ENCODE data around the gene P3H1. TPM values are rescaled to one million over a fixed set of nuclear protein-coding genes. Genes with fewer than 3 reads are reported as not detected.

The P3H1 gene
- total and polyA plus RNA-seq, 4 donors, result 31.0 to 49.0 (median 35.0) TPM

DNA sequence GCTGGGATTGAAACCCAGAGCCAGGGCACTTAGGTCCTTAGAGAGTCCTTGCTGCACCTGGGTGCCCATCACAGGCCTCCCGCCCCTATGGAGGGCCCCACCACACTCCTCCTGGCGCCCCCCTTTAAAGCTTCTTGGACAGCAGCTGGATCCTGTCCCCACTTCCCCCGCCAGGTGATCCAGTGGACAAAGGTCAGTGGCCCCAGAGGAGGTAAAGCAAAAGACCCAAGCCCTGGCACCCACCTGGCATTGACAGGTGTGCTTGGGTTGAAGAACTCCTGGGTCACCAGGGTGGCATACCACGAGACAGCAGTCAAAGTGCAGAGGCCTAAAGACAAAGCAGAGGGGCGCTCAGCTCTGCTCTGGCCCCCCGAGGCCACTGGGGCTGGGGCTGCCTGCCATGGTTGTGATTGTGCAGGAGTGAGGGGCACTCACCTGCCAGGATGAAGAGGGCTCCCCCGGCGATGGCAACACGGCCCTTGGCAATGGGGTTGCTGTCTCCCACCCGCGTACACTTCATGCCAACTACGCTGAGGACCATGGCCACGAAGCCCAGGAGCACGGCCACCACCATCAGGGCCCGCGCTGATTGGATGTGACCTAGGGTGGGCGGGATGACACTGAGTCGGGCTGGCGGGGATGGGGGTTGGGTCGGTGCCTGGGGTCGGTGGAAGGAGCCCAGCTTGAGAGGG, 28.7 kb downstream of the P3H1 start:
- Histone ChIP-seq H3K36me3 (ENCODE audit: control insufficient read depth in 4 of 4, insufficient read depth in 4 of 4, low read length in 4 of 4) (no peaks in the 10 kb centered on the region), H3K4me3 (no peak overlapping the region), H3K9ac (ENCODE audit: insufficient read depth in 1 of 2, low read length in 2 of 2) (no peak overlapping the region), H3K27me3 (ENCODE audit: control insufficient read depth in 3 of 3, insufficient read depth in 3 of 3, low read length in 2 of 3) (no peaks in the 10 kb centered on the region), H3K4me1 (ENCODE audit: control insufficient read depth in 5 of 5, insufficient read depth in 5 of 5, low read length in 5 of 5) (peaks cover 0 to 28% (median 0%) of the 10 kb centered on the region in 5 donors), H3K27ac (ENCODE audit: low read depth in 1 of 2, low read length in 1 of 2) (no peak overlapping the region), H3K9me3 (ENCODE audit: control insufficient read depth in 4 of 4, insufficient read depth in 3 of 4, low read length in 3 of 4) (no peaks in the 10 kb centered on the region)
- TF ChIP-seq, protein P1, sequence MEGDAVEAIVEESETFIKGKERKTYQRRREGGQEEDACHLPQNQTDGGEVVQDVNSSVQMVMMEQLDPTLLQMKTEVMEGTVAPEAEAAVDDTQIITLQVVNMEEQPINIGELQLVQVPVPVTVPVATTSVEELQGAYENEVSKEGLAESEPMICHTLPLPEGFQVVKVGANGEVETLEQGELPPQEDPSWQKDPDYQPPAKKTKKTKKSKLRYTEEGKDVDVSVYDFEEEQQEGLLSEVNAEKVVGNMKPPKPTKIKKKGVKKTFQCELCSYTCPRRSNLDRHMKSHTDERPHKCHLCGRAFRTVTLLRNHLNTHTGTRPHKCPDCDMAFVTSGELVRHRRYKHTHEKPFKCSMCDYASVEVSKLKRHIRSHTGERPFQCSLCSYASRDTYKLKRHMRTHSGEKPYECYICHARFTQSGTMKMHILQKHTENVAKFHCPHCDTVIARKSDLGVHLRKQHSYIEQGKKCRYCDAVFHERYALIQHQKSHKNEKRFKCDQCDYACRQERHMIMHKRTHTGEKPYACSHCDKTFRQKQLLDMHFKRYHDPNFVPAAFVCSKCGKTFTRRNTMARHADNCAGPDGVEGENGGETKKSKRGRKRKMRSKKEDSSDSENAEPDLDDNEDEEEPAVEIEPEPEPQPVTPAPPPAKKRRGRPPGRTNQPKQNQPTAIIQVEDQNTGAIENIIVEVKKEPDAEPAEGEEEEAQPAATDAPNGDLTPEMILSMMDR (IDR thresholded peaks at IDR 0.05; ENCODE audit: control extremely low read depth, extremely low read depth), result no peak
- no peak for ATAC-seq (ENCODE audit: insufficient read depth, low FRiP score)
- no peak for DNase-seq
- 89 to 90% methylated on average over 21 of the region's 21 CpGs for WGBS, 2 donors

DNA sequence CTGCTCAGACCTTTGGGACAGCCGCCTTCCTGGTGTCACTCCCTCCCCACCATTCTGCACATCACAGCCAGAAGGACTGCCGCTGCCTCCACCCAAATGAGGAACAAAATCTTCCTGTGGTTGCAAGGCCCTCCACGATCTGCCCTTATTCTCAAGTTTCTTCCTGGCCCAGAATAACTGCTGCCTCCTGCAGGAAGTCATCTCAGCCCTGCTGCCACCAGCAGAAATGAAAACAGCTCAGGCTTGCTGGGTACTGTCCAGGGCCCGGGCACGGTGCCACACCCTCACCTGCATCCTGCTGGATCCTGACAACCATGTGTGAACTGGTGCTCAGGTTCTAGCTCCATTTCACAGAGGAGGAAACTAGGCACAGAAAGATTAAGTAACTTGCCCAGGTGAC, 29.6 kb downstream of the P3H1 start:
- 20 to 27% methylated on average over 5 of the region's 5 CpGs for WGBS, 2 donors
- Histone ChIP-seq H3K27me3 (ENCODE audit: control insufficient read depth in 3 of 3, insufficient read depth in 3 of 3, low read length in 2 of 3) (no peaks in the 10 kb centered on the region), H3K4me3 (no peak overlapping the region), H3K36me3 (ENCODE audit: control insufficient read depth in 4 of 4, insufficient read depth in 4 of 4, low read length in 4 of 4) (no peaks in the 10 kb centered on the region), H3K4me1 (ENCODE audit: control insufficient read depth in 5 of 5, insufficient read depth in 5 of 5, low read length in 5 of 5) (peaks cover 0 to 28% (median 0%) of the 10 kb centered on the region in 5 donors), H3K9ac (ENCODE audit: insufficient read depth in 1 of 2, low read length in 2 of 2) (no peak overlapping the region), H3K27ac (ENCODE audit: low read depth in 1 of 2, low read length in 1 of 2) (no peak overlapping the region), H3K9me3 (ENCODE audit: control insufficient read depth in 4 of 4, insufficient read depth in 3 of 4, low read length in 3 of 4) (no peaks in the 10 kb centered on the region)
- TF ChIP-seq, protein P1 (IDR thresholded peaks at IDR 0.05; ENCODE audit: control extremely low read depth, extremely low read depth), result no peak
- DNase-seq, result no peak
- no peak for ATAC-seq (ENCODE audit: insufficient read depth, low FRiP score)

DNA sequence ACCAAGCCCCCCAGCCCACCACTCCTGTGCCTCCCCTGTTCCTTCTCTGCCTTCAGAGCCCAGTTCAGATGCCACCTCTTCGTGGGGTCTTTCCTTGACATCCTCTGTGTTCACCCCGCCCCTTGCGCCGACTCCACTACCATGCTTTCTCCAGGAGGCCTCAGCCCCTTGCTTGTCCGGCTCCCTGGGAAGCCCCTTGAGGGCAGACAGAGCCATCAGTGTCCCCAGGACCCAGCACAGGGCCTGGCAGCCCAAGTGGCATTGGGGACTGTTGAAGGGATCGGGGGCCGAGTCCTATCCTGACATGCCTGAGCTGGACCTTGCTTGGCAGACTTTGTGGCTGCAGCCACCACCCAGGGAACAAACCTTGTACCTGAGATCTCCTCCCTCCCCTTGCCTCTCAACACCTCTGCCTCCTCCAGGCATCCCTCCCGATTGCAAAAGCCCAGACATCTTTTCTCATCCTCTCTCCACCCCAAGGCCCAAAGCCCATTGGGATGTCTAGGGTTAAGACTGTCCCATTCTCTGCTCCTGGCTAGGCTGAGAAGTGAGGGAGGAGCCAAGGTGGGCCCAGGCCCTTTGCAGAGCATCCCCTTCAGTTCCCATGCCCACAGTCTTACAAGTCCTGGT, 30.1 kb downstream of the P3H1 start:
- TF ChIP-seq, protein P1 (IDR thresholded peaks at IDR 0.05; ENCODE audit: control extremely low read depth, extremely low read depth), result no peak
- H3K9ac ChIP-seq (ENCODE audit: insufficient read depth in 1 of 2, low read length in 2 of 2), result no peak overlapping the region
- ATAC-seq (ENCODE audit: insufficient read depth, low FRiP score), result no peak

More for the DNA sequence above, 30.1 kb downstream of the P3H1 start:
- H3K9me3 ChIP-seq (ENCODE audit: control insufficient read depth in 4 of 4, insufficient read depth in 3 of 4, low read length in 3 of 4), result no peaks in the 10 kb centered on the region
- WGBS, 2 donors, result 82 to 92% methylated on average over 7 to 8 of the region's 8 CpGs
- no peak overlapping the region for H3K4me3 ChIP-seq
- peaks cover 0 to 25% (median 0%) of the 10 kb centered on the region in 5 donors for H3K4me1 ChIP-seq (ENCODE audit: control insufficient read depth in 5 of 5, insufficient read depth in 5 of 5, low read length in 5 of 5)
- H3K27ac ChIP-seq (ENCODE audit: low read depth in 1 of 2, low read length in 1 of 2), result no peak overlapping the region
- H3K36me3 ChIP-seq (ENCODE audit: control insufficient read depth in 4 of 4, insufficient read depth in 4 of 4, low read length in 4 of 4), result no peaks in the 10 kb centered on the region
- no peak for DNase-seq
- H3K27me3 ChIP-seq (ENCODE audit: control insufficient read depth in 3 of 3, insufficient read depth in 3 of 3, low read length in 2 of 3), result no peaks in the 10 kb centered on the region

All from lung (tissue), 12 donors.